Middle frontal gyrus (tissue), 1 donor: ENCODE measurements around the gene PI4KA.

Experiments used
- DNase-seq: peaks from one replicate; pipeline ENCODE4 v3.0.0-alpha.2; 2015; ENCODE audit warnings: low spot score; ENCODE audit errors: extremely low spot score

The PI4KA gene

GRCh38 chr22:20881869-20882815 lies 23.5 kb upstream of the PI4KA start:
- DNase-seq: no peak

GRCh38 chr22:20881231-20881630 lies 22.6 kb upstream of the PI4KA start:
- DNase-seq: no peak

GRCh38 chr22:20877715-20878114 lies 19.1 kb upstream of the PI4KA start:
- DNase-seq: no peak

DNA sequence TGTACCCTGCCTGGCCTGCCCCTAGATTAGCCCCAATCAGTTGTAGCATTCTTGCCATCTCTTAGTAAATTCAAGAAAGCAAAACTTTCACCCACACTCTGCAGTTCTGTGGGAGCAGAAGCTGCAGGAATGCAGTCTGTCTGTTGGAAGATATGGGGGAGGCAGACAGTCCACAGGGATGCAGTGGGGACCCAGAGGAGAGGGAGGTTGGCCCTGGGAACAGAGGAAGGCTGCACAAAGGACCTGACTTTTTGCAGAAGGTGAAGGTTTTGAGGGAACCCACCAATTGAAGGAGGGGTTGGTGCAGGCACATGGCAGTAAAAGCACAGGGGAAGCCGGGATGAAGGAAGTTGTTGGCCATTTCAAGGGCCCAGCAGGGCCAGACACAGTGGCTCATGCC lies 16.7 kb upstream of the PI4KA start:
- DNase-seq: no peak

DNA sequence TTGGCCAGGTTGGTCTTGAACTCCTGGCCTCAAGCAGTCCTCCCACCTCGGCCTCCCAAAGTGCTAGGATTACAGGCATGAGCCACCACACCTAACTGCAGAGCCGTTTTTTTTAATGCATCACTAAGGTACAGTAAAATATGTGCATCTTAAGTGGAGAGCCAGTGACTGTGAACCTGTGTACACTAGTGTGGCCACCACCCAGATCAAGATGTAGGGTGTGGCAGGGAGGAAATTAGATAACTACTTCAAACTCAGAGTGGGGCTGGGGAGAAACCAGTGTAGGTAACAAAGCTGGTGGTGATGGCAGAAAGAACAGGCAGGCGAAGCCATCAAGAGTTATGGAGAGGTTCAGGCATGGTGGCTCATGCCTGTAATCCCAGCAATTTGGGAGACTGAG lies 14.6 kb upstream of the PI4KA start:
- no peak for DNase-seq

DNA sequence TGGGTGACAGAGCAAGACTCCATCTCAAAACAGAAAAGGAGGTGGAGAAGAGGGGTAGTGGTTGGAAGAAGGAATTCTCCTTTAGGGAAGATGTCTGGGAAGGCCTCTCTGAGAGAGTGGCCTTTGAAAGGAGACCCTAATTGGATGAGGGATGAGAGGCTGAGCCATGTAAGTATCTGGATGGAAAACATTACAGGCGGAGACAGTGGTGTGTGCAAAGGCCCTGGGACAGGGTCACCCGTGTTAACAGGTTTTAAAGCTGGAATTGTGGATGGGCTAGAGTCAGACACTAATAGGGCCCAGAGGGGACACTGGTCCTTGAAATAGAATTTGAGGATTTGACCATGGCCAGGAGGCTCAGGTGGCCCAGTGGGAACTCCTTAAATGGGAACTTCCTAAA lies 10.6 kb upstream of the PI4KA start:
- no peak for DNase-seq

GRCh38 chr22:20868025-20868962 lies 9.7 kb upstream of the PI4KA start:
- DNase-seq: no peak

- DNase-seq: no peak
These were observed 8.8 kb upstream of the PI4KA start for GRCh38 chr22:20867179-20868024.

DNA sequence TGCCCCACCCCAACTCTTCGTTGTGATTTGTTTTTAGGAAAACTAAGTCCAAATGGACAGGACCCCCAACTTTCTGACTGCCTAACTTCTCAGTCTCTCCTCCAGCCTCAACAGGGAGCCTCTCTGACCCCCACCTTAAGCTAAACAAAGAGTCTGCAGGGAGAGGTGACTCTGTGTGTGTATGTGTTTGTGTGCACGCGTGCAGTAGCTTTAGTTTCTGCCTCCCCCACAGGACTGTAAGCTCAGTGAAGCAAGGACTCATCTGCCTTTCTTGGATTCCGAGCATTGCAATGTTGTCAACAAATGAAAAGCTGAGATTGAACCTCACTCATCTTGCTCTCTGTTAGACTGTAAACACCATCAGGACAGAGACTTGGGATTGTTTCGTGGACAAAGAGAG lies 8.1 kb upstream of the PI4KA start:
- DNase-seq: no peak

DNA sequence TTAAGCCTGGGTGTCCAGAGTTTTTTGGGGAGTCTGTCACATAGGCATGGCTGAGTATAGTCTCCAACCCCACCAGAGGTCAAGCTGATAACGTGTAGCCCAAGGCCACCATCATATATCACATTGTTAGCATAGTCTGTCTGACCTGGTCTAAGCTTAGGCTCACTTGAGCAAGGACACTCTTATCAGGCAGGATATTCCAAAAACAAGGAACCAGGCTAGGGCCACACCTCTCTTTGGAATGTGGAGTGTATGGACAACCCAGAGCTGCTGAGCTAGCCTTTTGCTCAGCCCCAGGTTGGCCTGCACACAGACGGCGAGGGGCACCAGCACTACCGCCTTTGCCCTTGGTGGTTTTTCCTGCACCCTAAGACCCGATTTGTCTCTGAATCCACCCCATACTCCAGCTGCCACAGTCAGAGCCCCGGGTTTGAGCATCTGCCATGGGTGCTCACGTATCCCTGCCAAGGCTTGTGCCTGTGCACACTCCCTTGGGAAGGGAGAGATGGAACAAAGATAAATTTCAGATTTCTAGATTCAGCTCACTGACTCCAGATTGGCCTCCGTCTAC lies 7.3 kb upstream of the PI4KA start:
- DNase-seq: no peak

DNA sequence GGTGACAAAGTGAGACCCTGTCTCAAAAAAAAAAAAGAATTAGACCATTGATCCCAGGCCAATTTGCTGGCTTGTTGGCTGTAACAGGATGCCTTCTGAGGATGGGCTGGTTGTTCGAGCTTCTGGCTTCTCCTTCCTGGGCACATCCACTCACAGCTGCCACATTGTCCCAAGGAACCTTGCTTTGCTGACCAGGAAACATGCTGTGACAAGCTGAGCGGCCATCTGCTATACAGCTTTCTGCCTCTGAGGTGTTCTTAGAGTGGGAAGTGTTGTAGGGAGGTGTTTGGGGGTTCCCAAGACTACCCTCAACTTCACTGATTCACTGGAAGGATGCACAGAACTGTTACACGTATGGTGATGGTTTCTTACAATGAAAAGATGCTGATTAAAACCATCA lies 6.7 kb upstream of the PI4KA start:
- no peak for DNase-seq

DNA sequence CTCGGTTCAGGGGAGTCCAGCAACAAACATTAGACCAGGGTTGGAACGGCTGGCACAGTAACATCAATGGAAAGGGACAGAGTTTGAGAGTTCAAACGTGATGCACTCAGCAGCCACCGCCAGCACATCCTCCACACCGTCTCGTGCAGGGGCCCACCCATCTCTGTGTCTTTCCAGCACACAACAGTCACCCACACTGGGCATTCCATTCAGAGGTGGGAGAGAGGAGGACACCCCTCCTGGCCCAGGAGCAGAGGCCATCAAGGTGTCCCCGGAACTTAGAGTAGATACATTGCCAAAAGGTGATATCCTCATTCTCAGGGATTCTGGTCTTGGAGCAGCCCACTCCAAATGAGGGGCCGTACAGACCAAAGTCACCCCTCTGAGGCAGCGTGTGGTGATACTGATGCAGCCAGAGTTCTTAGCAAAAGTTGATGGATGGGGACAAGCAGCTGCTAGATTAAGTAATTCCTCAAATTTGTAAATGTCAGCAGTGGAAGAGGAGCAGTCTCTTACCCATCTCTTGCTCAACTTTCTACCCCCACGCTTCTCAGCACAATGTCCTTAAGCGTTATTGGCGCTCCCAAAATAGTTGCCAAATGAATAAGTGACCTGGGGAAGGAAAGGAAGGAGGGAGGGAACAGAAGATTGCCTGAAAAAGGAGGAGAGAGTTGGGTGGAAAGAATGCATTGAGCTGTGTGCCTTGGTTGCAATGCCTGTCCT lies 5.7 kb upstream of the PI4KA start:
- DNase-seq: no peak

GRCh38 chr22:20863366-20863765 lies 4.8 kb upstream of the PI4KA start:
- DNase-seq: no peak

DNA sequence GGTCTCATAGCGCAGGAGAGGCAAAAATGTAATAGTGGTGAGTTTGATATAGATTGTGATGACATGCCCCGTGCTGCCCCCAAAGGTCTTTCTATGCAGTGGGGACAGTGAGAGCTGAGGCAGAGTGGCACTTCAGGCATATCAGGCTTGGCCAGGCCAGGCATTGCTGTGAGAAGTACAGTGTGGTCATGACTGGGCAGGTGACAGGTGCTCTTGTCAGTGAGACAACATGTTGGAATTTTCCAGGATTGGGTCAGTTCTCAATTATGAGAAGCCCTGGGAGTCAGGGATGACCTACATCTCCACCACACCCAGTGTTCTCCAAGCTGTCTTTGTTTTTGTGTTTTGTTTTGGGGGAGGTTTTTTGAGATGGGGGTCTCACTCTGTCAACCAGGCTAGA lies 3.9 kb upstream of the PI4KA start:
- DNase-seq: no peak

- DNase-seq: no peak
These were observed 1.0 kb upstream of the PI4KA start for GRCh38 chr22:20859615-20860014.

- no peak for DNase-seq
These were observed 585 bp downstream of the PI4KA start for GRCh38 chr22:20857838-20858614.

DNA sequence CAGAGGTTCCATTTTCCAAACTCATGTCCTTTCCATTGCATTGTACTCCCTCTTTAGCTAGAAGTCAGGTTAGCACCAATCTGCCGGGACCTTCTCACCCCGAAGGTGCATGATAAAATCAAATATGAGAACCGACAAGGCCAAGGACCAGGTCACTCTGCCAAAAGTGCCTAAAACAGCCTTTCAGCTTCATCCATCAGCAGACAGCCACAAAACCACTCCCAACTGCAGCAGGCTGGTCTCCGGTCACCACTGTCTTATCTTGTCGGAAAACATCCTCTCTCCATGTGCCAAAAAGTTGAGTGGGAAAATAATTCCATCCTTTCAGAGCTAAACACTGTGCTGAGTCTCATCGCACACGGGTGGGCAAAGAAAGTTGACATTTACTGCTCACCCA lies 1.4 kb downstream of the PI4KA start:
- no peak for DNase-seq

- DNase-seq: no peak
These were observed 5.4 kb downstream of the PI4KA start for GRCh38 chr22:20853236-20853660.

GRCh38 chr22:20852503-20852902 lies 6.1 kb downstream of the PI4KA start:
- no peak for DNase-seq
